HepG2 (cell line): ENCODE data around the gene MT1M. TPM values are rescaled to one million over a fixed set of nuclear protein-coding genes. Genes with fewer than 3 reads are reported as not detected.
"Not testable (repeated sequence)": the region's sequence is repeated elsewhere in the genome, so short reads cannot be mapped to it uniquely, and the experiment has no call there.

Source experiments
- ATAC-seq: fragments of 200-7000 bp; cut with Tn5 transposase; 3 replicates; pipeline ENCODE4 v1.9.1; 2020; ENCODE audit warnings: mild to moderate bottlenecking, moderate library complexity
- BruUV-seq: library from RNA; stranded (reverse); fragments of 400-500 nt; replicated peaks from 2 replicates; lab custom pipeline; 2021; lab: Mats Ljungman, UMichigan
- CTCF ChIA-PET: fragments of 300-600 bp; formaldehyde crosslinking; extraction: SDS; loops from one replicate; lab custom pipeline; 2021; ENCODE audit warnings: low total read pairs, inconsistent platforms, low intra/inter-chr PET ratio; lab: Yijun Ruan, JAX
- POLR2A ChIA-PET: fragments of 350-600 bp; sonication (Branson Sonifier 250); formaldehyde crosslinking; loops from one replicate; lab custom pipeline; 2020; ENCODE audit warnings: antibody characterized with exemption, inconsistent platforms; lab: Yijun Ruan, JAX
- DNase-seq: peaks from one replicate; pipeline ENCODE4 v3.0.0-alpha.2; 2015; ENCODE audit warnings: low spot score
- FAIRE-seq: peaks from 3 replicates; lab custom pipeline; 2011; peaks lifted over from hg19 to GRCh38; lab: Jason Lieb, UNC
- H2AFZ ChIP-seq: one replicate; pipeline ENCODE4 v1.6.1; 2011; ENCODE audit warnings: low read length, inconsistent platforms
- H3K27ac ChIP-seq: fragments of 300-600 bp; 3 replicates; pipeline ENCODE4 v1.8.0; 2011; ENCODE audit warnings: mixed run types, mild to moderate bottlenecking, mixed read lengths, low read length, inconsistent platforms; ENCODE audit not compliant: insufficient read depth; ENCODE audit errors: extremely low read length
- H3K27me3 ChIP-seq, 2 experiments: fragments of 200-600 bp in 1 of 2; 2 replicates in 1 of 2; 3 replicates in 1 of 2; pipeline versions ENCODE4 v1.6.0 to v1.8.0; 2011; ENCODE audit warnings: low read length in 2 of 2, mild to moderate bottlenecking in 2 of 2, moderate library complexity in 2 of 2, inconsistent platforms in 1 of 2; ENCODE audit not compliant: insufficient read depth in 2 of 2, control insufficient read depth in 1 of 2
- H3K36me3 ChIP-seq, 2 experiments: fragments of 200-600 bp in 1 of 2; replicated peaks in 1 of 2; 2 replicates in 1 of 2; 3 replicates in 1 of 2; pipeline versions ENCODE4 v1.5.1 to v1.8.0; 2011; ENCODE audit warnings: low read length in 2 of 2, inconsistent platforms in 1 of 2; ENCODE audit not compliant: insufficient read depth in 2 of 2, control insufficient read depth in 1 of 2
- H3K4me1 ChIP-seq: 2 replicates; pipeline ENCODE4 v1.5.1; 2012; ENCODE audit warnings: low read length, inconsistent platforms; ENCODE audit not compliant: insufficient read depth
- H3K4me2 ChIP-seq: 2 replicates; pipeline ENCODE4 v1.6.0; 2011; ENCODE audit warnings: low read depth, low read length, inconsistent platforms
- H3K4me3 ChIP-seq, 3 experiments: fragments of 200-600 bp in 1 of 3; sonication (generic), shearing (Covaris generic) in 1 of 3; replicated peaks in 1 of 3; 2 replicates each; pipeline ENCODE4 v1.5.1; 2011 to 2016; ENCODE audit warnings: low read length in 3 of 3, inconsistent platforms in 2 of 3, low read depth in 2 of 3, mild to moderate bottlenecking in 2 of 3, control low read depth in 1 of 3, mixed read lengths in 1 of 3; ENCODE audit not compliant: insufficient read depth in 1 of 3
- H3K79me2 ChIP-seq: one replicate; pipeline ENCODE4 v1.6.1; 2011; ENCODE audit warnings: low read length, inconsistent platforms; ENCODE audit not compliant: insufficient read depth
- H3K9ac ChIP-seq: 2 replicates; pipeline ENCODE4 v1.6.0; 2011; ENCODE audit warnings: mild to moderate bottlenecking, low read depth, low read length, inconsistent platforms; ENCODE audit not compliant: insufficient read depth
- H3K9me3 ChIP-seq: 2 replicates; pipeline ENCODE4 v1.5.1; 2012; ENCODE audit warnings: mild to moderate bottlenecking, low read length
- H4K20me1 ChIP-seq: 2 replicates; pipeline ENCODE4 v1.6.0; 2011; ENCODE audit warnings: inconsistent platforms, mild to moderate bottlenecking, low read length, moderate library complexity; ENCODE audit not compliant: insufficient read depth
- AGO1 ChIP-seq: fragments of 200-400 bp; formaldehyde crosslinking; IDR thresholded peaks from 2 replicates; pipeline ENCODE4 v1.6.1; 2017; ENCODE audit warnings: mild to moderate bottlenecking, low read depth, low read length, moderate library complexity; ENCODE audit not compliant: poor library complexity, severe bottlenecking
- ARID2 ChIP-seq: sonication (generic); formaldehyde crosslinking; IDR thresholded peaks from 2 replicates; pipeline ENCODE4 v1.8.1; 2022; ENCODE audit warnings: mild to moderate bottlenecking, missing genetic modification reagents, borderline replicate concordance
- KDM2A ChIP-seq: sonication (generic); formaldehyde crosslinking; IDR thresholded peaks from 2 replicates; pipeline ENCODE4 v1.4.0; 2020; ENCODE audit warnings: low read depth, missing genetic modification reagents, borderline replicate concordance
- MLXIP ChIP-seq: sonication (generic); formaldehyde crosslinking; IDR thresholded peaks from 2 replicates; pipeline ENCODE4 v1.9.0; 2021; ENCODE audit warnings: missing genetic modification reagents, borderline replicate concordance
- REL ChIP-seq: sonication (generic); formaldehyde crosslinking; conservative IDR thresholded peaks from 2 replicates; pipeline ENCODE4 v1.8.0; 2022; ENCODE audit warnings: mild to moderate bottlenecking, missing genetic modification reagents, moderate library complexity
- SIN3A ChIP-seq: IDR thresholded peaks from 2 replicates; pipeline ENCODE4 v1.6.1; 2011; ENCODE audit warnings: low read depth, mild to moderate bottlenecking, control low read depth, low read length, borderline replicate concordance
- SSRP1 ChIP-seq: IDR thresholded peaks from 2 replicates; pipeline ENCODE4 v1.6.1; 2016; ENCODE audit warnings: control low read depth
- STAG1 ChIP-seq: sonication (generic); formaldehyde crosslinking; IDR thresholded peaks from 2 replicates; pipeline ENCODE4 v1.4.0; 2020; ENCODE audit warnings: missing genetic modification reagents
- ZIK1 ChIP-seq: sonication (generic); formaldehyde crosslinking; IDR thresholded peaks from 2 replicates; pipeline ENCODE4 v1.5.0; 2020; ENCODE audit warnings: mild to moderate bottlenecking, low read depth, missing genetic modification reagents, borderline replicate concordance
- ZNF296 ChIP-seq: sonication (generic); formaldehyde crosslinking; conservative IDR thresholded peaks from 2 replicates; pipeline ENCODE4 v1.5.0; 2020; ENCODE audit warnings: mild to moderate bottlenecking, missing genetic modification reagents
- WGBS: methylation state at CpG from one replicate; pipeline ENCODE4 v1.1.6; 2017; ENCODE audit warnings: low lambda C conversion rate; 5-methylcytosine and 5-hydroxymethylcytosine counted together
- in situ Hi-C: cut with HindIII; loops from 2 replicates; pipeline ENCODE4 v1.10.0; 2017; ENCODE audit warnings: low pct_unique_long_range_greater_than_20kb; ENCODE audit not compliant: extremely low pct_ligation_motif_present
- intact Hi-C: fragments of 100-400 bp; cut with micrococcal nuclease; formaldehyde crosslinking; loops from one replicate; pipeline ENCODE4 v1.10.0; 2022; ENCODE audit not compliant: unreplicated experiment
- polyA plus RNA-seq, 8 experiments: library from polyadenylated mRNA; depleted of rRNA in 3 of 8; stranded (reverse) in 7 of 8; unstranded in 1 of 8; fragments of >200 nt; fragmentation: Illumina TruSeq in 4 of 8; extraction: Trizol in 4 of 8; gene quantifications; 2 replicates each; pipeline versions ENCODE4 v1.2.1 to v1.2.3, GENCODE V29; 2011 to 2016; ENCODE audit warnings: low read depth in 4 of 8, missing spikeins in 1 of 8, mixed read lengths in 1 of 8; ENCODE audit not compliant: insufficient read depth in 1 of 8
- total RNA-seq, 5 experiments: library from RNA; depleted of rRNA; stranded (reverse); fragments of >200 nt; fragmentation: Illumina TruSeq; extraction: Trizol; gene quantifications; 2 replicates each; pipeline ENCODE4 v1.2.3, GENCODE V29; 2016; ENCODE audit warnings: low read depth in 1 of 5

The MT1M gene
- total and polyA plus RNA-seq, 2 of the 13 experiments (the other 11 are each of a cell fraction or from before 2014, with no cell fraction given) = 4.6 TPM; not detected in 1

- TF ChIP-seq STAG1 (CRISPR knock-in tag) (peak; percentile 88), ZIK1 (no peak), ARID2 (CRISPR knock-in tag) (no peak), SSRP1 (CRISPR knock-in tag) (no peak), REL (CRISPR knock-in tag) (no peak), AGO1 (no peak), SIN3A (no peak), ZNF296 (no peak), MLXIP (CRISPR knock-in tag) (no peak), KDM2A (CRISPR knock-in tag) (peak; percentile 47; the same call in 1 of the 2 replicates)
These were observed 41.5 kb downstream of the MT1M start (continued) for GRCh38 chr16:56673921-56674320.

- H3K4me1 ChIP-seq, FAIRE-seq, ATAC-seq, H3K4me3 ChIP-seq, H2AFZ ChIP-seq, H3K36me3 ChIP-seq, H3K4me2 ChIP-seq, in situ Hi-C loops, DNase-seq, H3K9me3 ChIP-seq, H3K9ac ChIP-seq, POLR2A ChIA-PET, H3K27ac ChIP-seq, BruUV-seq, H4K20me1 ChIP-seq, H3K79me2 ChIP-seq: not testable (repeated sequence)
- intact Hi-C loops = loop anchor here (1.0 to 5.0 kb wide), 2 partner anchors 28 to 188 kb away; no protein-coding TSS in a partner anchor
- H3K27me3 ChIP-seq = peaks cover 3 to 42% of the 10 kb centered on the region in 2 experiments
- CTCF ChIA-PET = interaction anchor here (3.8 kb wide), 1 partner anchor 27 kb away, joined by 36 read pairs; no protein-coding TSS in a partner anchor
- WGBS = 64% methylated on average over 6 of the region's 6 CpGs
These were observed 42.1 kb downstream of the MT1M start for GRCh38 chr16:56674570-56674969.
